ENCODE measurements around the gene TM9SF1. TPM values are rescaled to one million over a fixed set of nuclear protein-coding genes. Genes with fewer than 3 reads are reported as not detected.

The TM9SF1 gene
- total and polyA plus RNA-seq, 2 of the 13 experiments (the other 11 are each of a cell fraction or from before 2014, with no cell fraction given), result 83.2 to 110 TPM

DNA sequence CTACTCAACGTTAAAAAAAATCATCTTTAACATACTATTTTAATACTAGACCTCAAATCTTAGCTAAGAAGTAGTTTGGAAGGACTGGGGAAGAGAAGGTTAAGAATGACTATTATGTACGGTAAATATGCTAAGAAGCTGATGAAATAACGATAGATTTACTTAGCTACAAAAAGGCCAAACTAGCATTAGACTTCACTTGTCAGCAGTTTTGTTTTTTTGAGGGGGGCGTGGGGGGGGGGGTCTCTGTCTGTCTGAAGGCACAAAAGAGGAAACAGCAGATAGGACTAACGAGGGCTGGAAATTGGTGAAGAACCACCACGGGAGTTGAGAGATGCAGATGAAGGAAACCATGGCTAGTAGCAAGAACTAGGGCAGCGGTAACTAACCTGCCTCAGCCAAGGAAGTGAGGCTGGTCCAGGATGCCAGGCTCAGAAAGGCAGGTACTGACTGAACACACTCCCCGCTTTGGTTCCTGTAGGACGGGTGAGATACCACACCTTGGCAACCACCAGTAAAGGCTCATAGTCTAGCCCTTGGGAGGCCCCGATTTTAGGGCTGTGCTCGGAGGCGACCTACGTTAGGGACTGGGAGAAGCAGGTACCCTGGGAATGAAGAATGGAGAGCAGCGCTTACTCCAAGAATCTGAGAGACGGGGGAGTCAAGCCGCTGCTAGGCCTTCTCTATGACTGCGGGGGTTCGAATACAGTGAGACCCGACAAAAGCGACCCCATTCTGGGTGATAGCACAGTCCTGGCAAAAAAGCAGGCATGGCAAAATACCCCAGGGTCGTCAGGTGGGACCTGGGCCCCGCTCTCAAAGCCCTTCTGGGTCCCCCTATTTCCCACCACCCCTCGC lies 36.3 kb upstream of the TM9SF1 start (continued):
- TF ChIP-seq, protein P1, sequence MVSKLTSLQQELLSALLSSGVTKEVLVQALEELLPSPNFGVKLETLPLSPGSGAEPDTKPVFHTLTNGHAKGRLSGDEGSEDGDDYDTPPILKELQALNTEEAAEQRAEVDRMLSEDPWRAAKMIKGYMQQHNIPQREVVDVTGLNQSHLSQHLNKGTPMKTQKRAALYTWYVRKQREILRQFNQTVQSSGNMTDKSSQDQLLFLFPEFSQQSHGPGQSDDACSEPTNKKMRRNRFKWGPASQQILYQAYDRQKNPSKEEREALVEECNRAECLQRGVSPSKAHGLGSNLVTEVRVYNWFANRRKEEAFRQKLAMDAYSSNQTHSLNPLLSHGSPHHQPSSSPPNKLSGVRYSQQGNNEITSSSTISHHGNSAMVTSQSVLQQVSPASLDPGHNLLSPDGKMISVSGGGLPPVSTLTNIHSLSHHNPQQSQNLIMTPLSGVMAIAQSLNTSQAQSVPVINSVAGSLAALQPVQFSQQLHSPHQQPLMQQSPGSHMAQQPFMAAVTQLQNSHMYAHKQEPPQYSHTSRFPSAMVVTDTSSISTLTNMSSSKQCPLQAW (CRISPR knock-in tag; IDR thresholded peaks at IDR 0.05), result peak; percentile 18; the same call in 1 of the 2 replicates
- TF ChIP-seq MAFK (conservative IDR thresholded peaks at IDR 0.05 in 1 of 2, IDR thresholded peaks at IDR 0.05 in 1 of 2; ENCODE audit: low read length in 2 of 2), result peak; percentile 42 to 62; a peak in 3 of 4 replicates
- TF ChIP-seq ZNF563 (CRISPR knock-in tag; IDR thresholded peaks at IDR 0.05), result 0 out of 2 replicates have a peak, but pooled peaks have one; percentile 23
- TF ChIP-seq MAZ (IDR thresholded peaks at IDR 0.05; ENCODE audit: borderline replicate concordance, low read depth, low read length), result no peak
- no peak for TF ChIP-seq MAZ (CRISPR knock-in tag; IDR thresholded peaks at IDR 0.05; ENCODE audit: low read depth)
- TF ChIP-seq GLI4 (CRISPR knock-in tag; IDR thresholded peaks at IDR 0.05; ENCODE audit: borderline replicate concordance), result peak; percentile 19; the same call in 1 of the 2 replicates
- 0 out of 2 replicates have a peak, but pooled peaks have one; percentile 7 for TF ChIP-seq ZNF569 (CRISPR knock-in tag; IDR thresholded peaks at IDR 0.05; ENCODE audit: borderline replicate concordance)
- TF ChIP-seq GFI1 (CRISPR knock-in tag; IDR thresholded peaks at IDR 0.05; ENCODE audit: borderline replicate concordance), result peak; percentile 79
- TF ChIP-seq ZNF616 (CRISPR knock-in tag; IDR thresholded peaks at IDR 0.05; ENCODE audit: low read depth), result peak; percentile 49; the same call in 1 of the 2 replicates
- TF ChIP-seq ZNF431 (CRISPR knock-in tag; IDR thresholded peaks at IDR 0.05; ENCODE audit: borderline replicate concordance, low read depth), result peak; percentile 82; the same call in 1 of the 2 replicates
- TF ChIP-seq, protein P2, sequence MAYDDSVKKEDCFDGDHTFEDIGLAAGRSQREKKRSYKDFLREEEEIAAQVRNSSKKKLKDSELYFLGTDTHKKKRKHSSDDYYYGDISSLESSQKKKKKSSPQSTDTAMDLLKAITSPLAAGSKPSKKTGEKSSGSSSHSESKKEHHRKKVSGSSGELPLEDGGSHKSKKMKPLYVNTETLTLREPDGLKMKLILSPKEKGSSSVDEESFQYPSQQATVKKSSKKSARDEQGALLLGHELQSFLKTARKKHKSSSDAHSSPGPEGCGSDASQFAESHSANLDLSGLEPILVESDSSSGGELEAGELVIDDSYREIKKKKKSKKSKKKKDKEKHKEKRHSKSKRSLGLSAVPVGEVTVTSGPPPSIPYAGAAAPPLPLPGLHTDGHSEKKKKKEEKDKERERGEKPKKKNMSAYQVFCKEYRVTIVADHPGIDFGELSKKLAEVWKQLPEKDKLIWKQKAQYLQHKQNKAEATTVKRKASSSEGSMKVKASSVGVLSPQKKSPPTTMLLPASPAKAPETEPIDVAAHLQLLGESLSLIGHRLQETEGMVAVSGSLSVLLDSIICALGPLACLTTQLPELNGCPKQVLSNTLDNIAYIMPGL (CRISPR knock-in tag; IDR thresholded peaks at IDR 0.05; ENCODE audit: borderline replicate concordance in 1 of 2, low read depth in 1 of 2), result peak in 1 of 2 experiments; percentile 0; a peak in 1 of 4 replicates
- TF ChIP-seq ZNF10 (CRISPR knock-in tag; IDR thresholded peaks at IDR 0.05; ENCODE audit: borderline replicate concordance, low read depth), result 0 out of 2 replicates have a peak, but pooled peaks have one; percentile 61
- TF ChIP-seq ADNP (CRISPR knock-in tag; IDR thresholded peaks at IDR 0.05), result no peak
- TF ChIP-seq, protein P3, sequence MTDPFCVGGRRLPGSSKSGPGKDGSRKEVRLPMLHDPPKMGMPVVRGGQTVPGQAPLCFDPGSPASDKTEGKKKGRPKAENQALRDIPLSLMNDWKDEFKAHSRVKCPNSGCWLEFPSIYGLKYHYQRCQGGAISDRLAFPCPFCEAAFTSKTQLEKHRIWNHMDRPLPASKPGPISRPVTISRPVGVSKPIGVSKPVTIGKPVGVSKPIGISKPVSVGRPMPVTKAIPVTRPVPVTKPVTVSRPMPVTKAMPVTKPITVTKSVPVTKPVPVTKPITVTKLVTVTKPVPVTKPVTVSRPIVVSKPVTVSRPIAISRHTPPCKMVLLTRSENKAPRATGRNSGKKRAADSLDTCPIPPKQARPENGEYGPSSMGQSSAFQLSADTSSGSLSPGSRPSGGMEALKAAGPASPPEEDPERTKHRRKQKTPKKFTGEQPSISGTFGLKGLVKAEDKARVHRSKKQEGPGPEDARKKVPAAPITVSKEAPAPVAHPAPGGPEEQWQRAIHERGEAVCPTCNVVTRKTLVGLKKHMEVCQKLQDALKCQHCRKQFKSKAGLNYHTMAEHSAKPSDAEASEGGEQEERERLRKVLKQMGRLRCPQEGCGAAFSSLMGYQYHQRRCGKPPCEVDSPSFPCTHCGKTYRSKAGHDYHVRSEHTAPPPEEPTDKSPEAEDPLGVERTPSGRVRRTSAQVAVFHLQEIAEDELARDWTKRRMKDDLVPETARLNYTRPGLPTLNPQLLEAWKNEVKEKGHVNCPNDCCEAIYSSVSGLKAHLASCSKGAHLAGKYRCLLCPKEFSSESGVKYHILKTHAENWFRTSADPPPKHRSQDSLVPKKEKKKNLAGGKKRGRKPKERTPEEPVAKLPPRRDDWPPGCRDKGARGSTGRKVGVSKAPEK (CRISPR knock-in tag; IDR thresholded peaks at IDR 0.05; ENCODE audit: borderline replicate concordance), result peak; percentile 16; the same call in 1 of the 2 replicates
- no peak for TF ChIP-seq KLF11 (CRISPR knock-in tag; IDR thresholded peaks at IDR 0.05)
- TF ChIP-seq, protein P4, sequence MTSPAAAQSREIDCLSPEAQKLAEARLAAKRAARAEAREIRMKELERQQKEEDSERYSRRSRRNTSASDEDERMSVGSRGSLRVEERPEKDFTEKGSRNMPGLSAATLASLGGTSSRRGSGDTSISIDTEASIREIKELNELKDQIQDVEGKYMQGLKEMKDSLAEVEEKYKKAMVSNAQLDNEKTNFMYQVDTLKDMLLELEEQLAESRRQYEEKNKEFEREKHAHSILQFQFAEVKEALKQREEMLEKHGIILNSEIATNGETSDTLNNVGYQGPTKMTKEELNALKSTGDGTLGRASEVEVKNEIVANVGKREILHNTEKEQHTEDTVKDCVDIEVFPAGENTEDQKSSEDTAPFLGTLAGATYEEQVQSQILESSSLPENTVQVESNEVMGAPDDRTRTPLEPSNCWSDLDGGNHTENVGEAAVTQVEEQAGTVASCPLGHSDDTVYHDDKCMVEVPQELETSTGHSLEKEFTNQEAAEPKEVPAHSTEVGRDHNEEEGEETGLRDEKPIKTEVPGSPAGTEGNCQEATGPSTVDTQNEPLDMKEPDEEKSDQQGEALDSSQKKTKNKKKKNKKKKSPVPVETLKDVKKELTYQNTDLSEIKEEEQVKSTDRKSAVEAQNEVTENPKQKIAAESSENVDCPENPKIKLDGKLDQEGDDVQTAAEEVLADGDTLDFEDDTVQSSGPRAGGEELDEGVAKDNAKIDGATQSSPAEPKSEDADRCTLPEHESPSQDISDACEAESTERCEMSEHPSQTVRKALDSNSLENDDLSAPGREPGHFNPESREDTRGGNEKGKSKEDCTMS (CRISPR knock-in tag; conservative IDR thresholded peaks at IDR 0.05), result peak; percentile 52; the same call in 1 of the 2 replicates
- peak; percentile 92 for TF ChIP-seq ZC3H4 (CRISPR knock-in tag; IDR thresholded peaks at IDR 0.05; ENCODE audit: borderline replicate concordance)
- TF ChIP-seq ZNF451 (CRISPR knock-in tag; IDR thresholded peaks at IDR 0.05), result peak; percentile 33; the same call in 1 of the 2 replicates
